HG03039 (cell line): ENCODE measurements around the gene YLPM1.
"Not testable (repeated sequence)": the region's sequence is repeated elsewhere in the genome, so short reads cannot be mapped to it uniquely, and the experiment has no call there.

Source experiments
- ATAC-seq: cut with Tn5 transposase; IDR thresholded peaks from one replicate; pipeline ENCODE4 v1.9.1; 2021; ENCODE audit warnings: mild to moderate bottlenecking, moderate library complexity; ENCODE audit not compliant: unreplicated experiment

YLPM1 gene, protein sequence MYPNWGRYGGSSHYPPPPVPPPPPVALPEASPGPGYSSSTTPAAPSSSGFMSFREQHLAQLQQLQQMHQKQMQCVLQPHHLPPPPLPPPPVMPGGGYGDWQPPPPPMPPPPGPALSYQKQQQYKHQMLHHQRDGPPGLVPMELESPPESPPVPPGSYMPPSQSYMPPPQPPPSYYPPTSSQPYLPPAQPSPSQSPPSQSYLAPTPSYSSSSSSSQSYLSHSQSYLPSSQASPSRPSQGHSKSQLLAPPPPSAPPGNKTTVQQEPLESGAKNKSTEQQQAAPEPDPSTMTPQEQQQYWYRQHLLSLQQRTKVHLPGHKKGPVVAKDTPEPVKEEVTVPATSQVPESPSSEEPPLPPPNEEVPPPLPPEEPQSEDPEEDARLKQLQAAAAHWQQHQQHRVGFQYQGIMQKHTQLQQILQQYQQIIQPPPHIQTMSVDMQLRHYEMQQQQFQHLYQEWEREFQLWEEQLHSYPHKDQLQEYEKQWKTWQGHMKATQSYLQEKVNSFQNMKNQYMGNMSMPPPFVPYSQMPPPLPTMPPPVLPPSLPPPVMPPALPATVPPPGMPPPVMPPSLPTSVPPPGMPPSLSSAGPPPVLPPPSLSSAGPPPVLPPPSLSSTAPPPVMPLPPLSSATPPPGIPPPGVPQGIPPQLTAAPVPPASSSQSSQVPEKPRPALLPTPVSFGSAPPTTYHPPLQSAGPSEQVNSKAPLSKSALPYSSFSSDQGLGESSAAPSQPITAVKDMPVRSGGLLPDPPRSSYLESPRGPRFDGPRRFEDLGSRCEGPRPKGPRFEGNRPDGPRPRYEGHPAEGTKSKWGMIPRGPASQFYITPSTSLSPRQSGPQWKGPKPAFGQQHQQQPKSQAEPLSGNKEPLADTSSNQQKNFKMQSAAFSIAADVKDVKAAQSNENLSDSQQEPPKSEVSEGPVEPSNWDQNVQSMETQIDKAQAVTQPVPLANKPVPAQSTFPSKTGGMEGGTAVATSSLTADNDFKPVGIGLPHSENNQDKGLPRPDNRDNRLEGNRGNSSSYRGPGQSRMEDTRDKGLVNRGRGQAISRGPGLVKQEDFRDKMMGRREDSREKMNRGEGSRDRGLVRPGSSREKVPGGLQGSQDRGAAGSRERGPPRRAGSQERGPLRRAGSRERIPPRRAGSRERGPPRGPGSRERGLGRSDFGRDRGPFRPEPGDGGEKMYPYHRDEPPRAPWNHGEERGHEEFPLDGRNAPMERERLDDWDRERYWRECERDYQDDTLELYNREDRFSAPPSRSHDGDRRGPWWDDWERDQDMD (N-terminal part only)

DNA sequence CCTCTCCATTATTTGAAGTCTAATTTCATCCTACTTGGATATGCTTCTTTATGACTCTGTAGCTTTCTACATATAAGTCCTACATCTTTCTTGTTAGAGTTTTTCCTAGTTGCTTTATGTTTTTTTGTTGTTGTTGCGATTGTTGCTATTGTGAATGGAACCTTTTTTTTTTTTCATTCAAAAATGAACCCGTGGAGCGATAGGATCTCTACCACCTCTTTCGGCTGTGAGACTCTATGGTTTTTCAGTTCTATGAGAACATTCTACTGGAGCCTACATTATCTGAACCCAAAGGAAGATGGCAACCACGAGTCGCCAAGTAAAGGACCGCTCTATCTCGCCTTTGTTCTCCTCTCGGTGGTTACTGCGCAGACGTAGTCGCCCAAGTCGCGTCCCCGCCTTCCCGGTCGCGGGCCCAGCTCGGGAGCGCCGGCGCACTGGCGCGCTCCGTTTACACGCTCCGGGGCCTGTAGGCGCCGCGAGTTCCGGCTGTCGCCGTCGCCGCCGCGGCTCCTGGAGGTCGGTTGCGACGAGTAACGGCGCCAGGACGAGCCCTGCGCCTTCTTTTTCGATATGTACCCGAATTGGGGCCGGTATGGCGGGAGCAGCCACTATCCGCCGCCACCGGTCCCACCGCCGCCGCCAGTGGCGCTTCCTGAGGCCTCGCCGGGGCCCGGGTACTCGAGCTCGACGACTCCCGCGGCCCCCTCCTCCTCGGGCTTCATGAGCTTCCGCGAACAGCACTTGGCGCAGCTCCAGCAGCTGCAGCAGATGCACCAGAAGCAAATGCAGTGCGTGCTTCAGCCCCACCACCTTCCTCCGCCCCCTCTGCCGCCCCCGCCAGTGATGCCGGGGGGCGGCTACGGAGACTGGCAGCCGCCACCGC, at the start of gene YLPM1:
Gene YLPM1, plus strand, starts transcription at position 400 of the 886 bp plus-strand sequence. Its CDS starts 174 bp downstream, at position 574.
- peak; percentile 89 for ATAC-seq

DNA sequence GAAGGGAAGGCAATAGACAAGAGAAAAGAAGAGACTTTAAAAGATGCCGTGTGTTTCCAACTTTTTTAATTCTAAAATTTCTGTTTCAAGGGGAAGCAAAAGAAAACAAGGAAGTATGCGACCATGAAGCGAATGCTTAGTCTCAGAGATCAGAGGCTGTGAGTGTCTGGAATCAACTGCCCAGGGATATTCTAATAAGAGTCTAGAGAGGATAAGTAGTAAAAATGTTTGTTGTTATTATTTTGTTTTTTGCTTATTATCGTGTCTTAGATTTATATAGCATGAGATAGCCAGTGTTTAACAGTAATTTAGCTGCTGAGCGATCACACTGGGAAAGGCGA, 49.8 kb upstream of the YLPM1 start:
- ATAC-seq = peak; percentile 8

DNA sequence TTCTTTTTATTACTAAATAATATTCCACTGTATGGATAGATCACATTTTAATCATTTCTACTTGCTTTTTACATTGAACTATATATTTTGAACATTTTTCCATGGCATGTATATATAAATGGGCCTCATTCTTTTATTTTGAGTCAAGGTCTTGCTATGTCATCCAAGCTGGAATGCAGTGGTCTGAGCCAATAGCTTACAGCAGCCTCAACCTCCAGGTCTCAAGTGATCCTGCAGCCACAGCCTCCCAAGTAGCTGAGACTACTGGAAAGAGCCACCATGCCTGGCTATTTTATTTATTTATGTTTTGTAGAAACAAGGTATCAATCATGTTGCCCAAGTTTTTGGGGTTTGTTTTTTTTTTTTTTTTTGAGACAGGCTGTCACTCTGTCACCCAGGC, 42.6 kb upstream of the YLPM1 start:
- no peak for ATAC-seq

DNA sequence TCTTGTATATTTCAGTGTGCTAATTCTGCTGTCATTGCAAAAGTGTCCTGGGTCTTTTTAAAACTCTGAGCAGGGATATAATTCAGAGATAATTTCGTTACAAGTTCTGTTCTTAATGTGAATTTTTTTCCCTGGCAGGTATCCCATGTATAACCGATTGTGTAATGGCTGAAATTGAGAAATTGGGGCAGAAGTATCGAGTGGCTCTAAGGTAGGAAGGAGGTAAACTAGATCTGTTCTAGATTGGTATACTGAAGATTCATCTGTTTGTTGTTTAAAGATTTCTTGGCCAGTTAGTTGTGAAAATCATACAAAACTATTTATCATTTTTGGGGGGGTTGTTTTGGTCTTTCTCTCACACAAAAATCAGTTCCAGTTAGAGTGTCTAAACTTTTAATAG, 40.0 kb upstream of the YLPM1 start:
- no peak for ATAC-seq

DNA sequence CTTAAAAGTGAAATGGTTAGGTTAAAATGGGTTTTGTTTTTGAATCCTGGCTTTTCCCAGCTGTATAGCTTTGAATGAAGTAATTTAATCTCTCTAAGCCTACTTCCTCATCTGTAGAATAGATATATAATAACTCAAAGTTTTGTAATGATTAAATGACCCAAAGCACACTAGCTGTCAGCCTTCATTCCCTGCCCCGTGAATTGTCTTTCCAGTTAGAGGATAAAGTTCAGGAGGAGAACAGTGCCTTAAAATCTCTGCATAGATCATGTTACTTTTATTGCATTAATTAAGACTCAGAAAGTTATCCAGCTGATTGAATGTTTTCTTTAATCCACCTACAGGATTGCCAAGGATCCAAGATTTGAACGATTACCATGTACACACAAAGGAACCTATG, 30.7 kb upstream of the YLPM1 start:
- ATAC-seq = no peak

DNA sequence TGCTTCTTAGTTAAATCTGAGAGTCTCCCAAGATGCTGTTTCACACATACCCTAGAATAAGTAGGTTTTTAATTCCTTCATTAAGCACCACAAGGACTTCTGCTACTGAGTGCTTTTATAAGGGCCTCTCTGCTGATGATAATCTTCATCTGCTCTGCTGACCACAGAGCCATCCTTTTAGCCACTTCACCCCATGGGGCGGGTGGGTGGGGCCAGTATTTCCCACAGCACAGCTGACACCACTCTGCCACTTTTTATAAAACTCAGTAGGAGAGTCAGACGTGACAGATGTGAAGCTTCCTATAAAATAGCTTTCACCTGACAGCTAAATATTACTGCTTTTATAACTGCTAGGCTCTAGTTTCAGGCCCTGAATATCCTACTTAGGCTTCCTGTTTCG, 29.9 kb upstream of the YLPM1 start:
- no peak for ATAC-seq

DNA sequence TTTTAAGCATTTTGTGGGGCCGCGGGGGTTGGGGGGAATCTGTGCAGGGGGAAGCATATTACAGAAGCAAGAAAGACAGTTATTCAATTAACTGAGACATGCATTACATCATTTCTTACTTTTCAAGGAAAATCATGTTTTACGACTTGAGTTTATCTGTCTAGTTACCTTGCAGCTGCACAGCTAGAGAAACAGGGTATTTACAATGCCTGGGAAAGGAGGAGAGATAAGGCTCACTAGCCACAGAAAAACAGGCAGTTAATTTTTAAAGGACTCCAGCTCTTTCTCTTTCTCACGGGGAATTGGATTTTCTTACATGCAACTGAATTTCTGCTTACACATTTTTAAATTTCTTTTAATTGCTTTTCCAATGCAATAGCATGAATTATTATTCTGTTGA, 28.0 kb upstream of the YLPM1 start:
- no peak for ATAC-seq

DNA sequence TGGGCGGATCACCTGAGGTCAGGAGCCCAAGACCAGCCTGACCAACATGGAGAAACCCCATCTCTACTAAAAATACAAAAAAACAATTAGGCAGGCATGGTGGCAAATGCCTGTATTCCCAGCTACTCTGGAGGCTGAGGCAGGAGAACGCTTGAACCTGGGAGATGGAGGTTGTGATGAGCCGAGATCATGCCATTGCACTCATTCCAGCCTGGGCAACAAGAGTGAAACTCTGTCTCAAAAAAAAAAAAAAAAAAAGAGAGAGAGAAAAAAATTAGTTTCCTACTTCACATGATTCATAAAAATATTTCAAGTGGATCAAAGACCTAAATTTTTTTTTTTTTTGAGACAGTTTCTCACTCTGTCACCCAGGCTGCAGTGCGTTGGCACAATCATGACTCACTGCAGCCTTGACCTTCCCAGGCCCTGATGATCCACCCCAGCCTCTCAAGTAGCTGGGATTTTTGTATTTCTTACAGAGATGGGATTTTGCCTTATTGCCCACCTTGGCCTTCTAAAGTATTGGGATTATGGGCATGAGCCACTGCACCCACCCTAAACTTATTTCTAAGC, 25.3 kb upstream of the YLPM1 start:
- no peak for ATAC-seq

DNA sequence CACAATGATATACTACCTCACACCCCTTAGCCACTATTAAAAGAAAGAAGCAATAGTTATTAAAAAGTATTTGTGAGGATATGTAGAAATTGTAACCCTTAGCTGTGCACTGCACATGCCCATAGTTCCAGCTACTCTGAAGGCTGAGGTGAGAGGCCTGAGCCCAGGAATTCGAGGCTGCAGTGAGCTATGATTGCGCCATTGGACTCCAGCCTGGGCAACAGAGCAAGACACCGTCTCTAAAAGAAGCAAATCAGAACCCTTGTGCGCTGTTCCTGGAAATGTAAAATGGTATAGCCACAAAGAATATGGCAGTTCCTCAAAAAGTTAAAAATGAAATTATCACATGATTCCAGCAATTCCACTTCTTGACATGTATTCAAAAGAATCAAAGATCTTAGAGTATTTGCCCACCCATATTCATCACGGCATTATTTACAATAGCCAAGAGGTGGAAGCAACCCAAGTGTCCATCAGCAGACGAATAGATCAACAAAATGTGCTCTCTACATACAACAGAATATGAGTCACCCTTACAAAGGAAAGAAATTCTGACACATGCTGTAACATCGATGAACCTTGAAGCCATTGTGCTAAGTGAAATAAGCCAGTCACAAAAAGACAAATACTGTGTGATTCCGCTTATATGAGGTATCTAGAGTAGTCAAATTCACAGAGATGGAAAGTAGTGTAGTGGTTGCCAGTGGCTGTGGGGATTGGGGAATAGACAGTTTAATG, 23.7 kb upstream of the YLPM1 start:
- ATAC-seq = no peak

DNA sequence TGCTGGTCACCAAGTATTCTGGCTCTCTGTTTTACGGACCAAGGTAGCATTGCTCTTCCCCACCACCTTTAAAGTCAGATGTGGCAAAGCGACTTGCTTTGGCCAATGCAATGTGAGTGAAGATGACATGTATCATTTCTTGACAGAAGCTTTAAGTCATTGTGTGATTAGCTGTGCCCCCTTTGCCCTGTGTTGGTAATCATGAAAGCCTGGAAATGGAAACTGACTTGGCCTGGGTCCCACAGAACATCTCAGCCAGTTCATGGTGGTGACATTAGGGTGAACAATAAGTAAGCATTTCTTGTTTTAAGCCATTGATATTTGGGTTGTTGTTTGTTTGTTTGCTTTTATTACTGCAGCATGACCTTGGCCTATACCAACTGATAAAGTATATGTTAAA, 15.9 kb upstream of the YLPM1 start:
- ATAC-seq = no peak

DNA sequence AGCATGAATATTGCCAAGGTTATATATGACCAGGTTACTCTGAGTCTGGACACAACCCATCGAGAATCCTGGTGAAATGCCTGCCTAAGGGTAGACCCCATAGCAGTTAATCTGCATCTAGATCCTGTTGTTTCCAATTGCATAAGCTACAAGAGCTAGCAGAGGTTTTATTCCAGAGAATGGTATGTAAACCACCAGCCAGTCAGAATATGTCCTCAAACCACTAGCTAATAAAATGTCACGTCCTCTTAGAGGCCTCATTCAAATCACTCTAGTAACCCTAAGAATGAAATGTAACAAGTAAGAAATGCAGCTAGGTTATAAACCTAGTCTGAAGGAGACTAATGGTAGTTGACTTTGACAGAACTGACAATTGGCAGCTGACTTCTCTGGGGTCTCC, 9.0 kb upstream of the YLPM1 start:
- no peak for ATAC-seq

DNA sequence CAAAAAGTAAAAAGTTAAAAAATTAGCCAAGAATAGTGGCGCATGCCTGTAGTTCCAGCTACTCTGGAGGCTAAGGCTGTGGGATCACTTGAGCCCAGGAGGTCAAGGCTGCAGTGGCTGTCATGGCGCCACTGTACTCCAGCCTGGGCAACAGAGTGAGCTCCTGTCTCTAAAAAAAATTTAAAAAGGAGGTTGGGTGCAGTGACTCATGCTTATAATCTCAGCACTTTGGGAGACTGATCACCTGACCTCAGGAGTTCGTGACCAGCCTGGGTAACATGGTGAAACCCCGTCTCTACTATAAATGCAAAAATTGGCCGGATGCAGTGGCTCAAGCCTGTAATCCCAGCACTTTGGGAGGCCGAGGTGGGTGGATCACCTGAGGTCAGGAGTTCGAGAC, 8.2 kb upstream of the YLPM1 start:
- ATAC-seq = no peak

DNA sequence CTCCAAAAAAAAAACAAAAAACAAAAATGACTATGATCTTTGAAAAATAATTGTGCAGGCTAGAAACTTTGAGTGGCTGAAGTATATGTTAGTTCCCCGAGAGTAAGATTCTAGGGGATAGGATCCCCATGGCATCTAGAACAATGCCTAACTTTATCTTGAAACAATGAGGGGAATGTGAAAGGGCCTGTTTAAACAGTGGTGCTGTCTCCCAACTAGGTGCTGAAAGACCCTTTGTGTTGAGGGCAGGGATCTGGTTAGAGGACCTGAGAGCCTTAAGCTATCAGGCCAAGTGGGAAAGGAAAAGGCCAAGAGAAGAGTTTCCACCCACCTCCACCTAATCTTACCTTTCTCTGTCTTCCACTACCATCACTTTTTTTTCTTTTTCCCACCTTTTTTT, 6.8 kb upstream of the YLPM1 start:
- no peak for ATAC-seq

DNA sequence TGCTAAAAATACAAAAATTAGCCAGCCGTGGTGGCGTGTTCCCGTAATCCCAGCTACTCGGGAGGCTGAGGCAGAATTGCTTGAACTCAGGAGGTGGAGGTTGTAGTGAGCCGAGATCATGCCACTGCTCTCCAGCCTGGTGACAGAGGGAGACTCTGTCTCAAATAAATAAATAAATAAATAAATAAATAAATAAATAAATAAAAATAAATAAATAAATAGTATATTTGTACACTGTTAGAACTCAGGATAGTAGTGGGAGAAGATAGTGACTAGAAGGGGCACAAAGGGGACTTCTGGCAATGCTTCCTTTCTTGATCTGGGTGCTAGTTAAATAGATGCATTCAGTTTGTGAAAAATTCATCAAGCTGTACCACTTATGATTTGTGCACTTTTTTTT, 4.6 kb upstream of the YLPM1 start:
- not testable (repeated sequence) for ATAC-seq

DNA sequence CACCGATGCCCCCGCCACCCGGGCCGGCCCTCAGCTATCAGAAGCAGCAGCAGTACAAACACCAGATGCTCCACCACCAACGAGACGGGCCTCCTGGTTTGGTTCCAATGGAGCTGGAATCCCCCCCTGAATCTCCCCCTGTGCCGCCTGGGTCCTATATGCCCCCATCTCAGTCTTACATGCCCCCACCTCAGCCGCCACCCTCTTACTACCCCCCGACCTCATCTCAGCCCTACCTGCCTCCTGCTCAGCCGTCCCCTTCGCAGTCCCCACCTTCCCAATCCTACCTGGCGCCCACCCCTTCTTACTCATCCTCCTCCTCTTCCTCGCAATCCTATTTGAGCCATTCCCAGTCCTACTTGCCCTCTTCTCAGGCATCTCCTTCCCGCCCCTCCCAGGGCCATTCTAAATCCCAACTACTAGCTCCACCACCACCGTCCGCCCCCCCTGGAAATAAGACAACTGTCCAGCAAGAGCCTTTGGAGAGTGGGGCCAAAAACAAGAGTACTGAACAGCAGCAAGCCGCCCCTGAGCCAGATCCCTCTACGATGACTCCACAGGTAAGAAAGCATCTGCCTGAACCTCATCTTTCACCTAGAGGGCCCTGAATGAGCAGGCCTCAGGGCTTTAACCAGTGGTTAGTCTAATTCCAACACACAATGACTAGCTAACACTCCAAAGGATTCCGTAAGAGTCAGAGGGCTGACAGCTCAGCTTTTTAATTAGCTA, 851 bp downstream of the YLPM1 start:
- no peak for ATAC-seq

DNA sequence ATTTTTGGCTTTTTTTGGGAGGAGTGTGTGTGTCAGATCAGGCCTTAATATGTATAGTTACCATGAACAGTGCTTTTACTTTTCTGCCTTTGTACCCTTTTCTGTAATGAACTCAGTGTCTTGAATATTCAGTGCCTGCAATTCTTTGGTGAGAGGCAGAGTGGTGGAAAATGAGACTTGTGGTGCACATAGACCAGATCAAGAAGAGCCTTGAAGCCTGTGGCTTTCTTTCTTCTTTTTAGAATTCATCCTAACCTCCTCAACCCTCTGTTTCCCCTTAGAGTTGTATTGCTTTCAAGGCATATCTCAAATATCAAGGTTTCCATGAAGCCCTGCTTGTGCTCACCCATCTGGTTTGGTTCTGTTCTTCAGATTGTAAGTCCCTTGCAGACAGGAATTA, 2.6 kb downstream of the YLPM1 start:
- ATAC-seq = no peak

DNA sequence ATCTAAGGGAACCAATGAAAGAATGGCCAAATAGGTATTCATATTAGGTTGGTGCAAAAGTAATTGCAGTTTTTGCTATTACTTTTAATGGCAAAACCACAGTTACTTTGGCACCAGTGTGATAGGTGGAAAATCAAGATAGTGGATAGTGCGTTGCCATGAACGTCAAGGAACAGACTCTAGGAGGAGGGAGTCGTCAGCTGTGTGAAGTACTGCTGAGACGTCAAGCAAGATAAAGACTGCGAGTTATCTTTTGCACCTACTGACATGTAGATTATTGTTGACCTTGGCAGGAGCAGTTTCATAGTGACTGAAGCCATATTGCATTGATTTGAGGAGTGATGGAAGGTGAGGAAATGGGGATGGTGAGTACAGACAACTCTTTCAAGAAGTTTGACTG, 8.3 kb downstream of the YLPM1 start:
- no peak for ATAC-seq

DNA sequence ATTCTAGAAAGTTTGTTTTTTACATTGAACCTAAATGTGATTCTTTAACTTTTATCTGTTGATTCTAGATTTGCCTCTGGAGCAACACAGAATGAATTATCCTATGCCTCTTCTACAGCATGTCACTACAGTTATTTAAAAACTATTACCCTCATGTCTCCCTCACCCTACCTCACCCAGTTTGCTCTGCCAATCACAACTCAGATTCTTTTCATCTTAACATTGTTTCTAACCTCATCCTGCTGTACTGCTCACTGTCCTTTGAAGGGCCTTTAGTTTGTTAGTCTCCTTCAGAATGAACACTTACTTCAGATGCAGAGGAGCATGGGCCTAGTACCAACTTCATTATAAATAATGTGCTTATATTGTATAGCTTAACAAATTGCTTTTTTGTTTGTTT, 21.5 kb downstream of the YLPM1 start:
- ATAC-seq = no peak
